NCI-H345 (cell line): ENCODE data around the gene RAD23B.
A peak's percentile ranks its signal among the peaks of the same experiment; 100 is the strongest.

Experiments
- DNase-seq: peaks from one replicate; lab custom pipeline; 2025; lab: John Stamatoyannopoulos, UW

Gene RAD23B

DNA sequence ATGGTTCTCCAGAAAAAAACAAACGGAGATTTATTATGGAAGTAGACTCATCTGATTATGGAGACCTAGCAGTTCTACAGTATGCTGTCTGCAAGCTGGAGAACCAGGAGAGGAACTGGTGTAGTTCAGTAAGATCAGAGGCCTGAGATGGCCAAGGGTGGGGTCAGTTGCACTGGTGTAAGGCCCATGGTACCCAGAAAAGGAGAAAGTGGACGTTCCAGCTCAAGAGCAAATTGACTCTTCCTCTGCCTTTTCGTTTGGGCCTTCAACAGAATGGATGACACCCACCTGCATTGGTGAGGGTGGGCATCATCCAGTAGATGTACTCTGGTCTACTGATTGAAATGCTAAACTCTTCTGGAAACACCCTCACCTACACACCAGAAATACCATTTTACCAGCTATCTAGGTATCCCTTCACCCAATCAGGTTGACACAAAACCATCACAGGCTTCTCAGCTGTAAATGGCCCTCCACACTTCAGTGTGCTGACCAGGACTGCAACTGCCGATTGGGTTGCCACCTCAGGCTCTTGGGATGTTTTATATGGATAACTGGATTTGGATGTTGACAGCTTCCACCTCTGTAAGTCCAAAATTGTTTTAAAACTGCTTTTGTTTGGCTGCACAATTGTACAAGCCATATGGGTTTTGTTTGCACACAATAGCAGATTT, 51.2 kb downstream of the RAD23B start:
- no peak for DNase-seq

DNA sequence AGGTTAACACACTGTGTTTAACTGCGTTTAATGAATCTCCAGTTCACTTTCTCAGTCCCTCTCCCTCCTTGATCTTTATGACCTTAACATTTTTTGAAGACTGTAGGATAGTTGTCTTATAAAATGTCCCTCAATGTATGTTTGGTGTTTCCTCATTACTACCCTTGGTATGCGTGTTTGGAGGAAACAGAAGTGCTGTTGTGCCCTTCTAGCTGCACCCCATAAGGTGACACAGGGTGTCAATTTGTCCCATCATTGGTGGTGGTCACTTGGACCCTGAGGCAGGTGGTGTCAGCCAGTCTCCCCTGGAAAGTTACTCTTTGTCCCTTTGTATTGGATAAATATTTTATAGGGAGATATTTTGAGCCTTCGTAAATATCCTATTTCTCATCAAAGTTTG, 52.3 kb downstream of the RAD23B start:
- no peak for DNase-seq

DNA sequence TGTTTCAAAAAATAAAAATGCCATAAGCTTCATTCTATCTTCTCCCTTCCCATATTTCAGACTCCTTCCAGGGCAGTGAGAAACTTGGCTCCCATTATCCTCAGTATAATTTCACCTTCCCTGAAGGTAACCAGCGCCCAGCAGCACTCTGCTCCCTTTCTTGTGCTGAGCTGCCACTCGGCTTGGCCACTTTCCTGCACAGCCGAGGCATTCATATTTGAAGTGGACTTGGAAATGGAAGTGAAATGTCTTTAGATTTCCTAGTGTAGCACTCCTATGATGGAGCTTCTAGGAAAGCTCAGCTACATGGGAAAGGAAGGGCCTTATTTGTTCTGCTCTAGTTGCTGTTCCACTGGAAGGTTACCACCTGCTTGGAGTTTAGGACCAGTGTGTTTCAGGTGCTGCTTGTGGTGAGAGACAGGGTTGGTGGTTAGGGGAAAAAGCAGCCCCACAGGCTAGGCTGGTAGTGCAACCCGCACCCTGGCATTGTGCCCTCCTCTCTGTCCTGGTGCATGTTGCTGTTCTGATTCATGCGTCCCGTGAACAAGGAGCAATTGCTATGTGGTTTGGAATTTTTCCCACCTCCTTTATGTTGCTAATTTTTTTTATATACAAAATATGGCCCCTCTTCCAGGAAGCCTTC, 53.8 kb downstream of the RAD23B start:
- no peak for DNase-seq

DNA sequence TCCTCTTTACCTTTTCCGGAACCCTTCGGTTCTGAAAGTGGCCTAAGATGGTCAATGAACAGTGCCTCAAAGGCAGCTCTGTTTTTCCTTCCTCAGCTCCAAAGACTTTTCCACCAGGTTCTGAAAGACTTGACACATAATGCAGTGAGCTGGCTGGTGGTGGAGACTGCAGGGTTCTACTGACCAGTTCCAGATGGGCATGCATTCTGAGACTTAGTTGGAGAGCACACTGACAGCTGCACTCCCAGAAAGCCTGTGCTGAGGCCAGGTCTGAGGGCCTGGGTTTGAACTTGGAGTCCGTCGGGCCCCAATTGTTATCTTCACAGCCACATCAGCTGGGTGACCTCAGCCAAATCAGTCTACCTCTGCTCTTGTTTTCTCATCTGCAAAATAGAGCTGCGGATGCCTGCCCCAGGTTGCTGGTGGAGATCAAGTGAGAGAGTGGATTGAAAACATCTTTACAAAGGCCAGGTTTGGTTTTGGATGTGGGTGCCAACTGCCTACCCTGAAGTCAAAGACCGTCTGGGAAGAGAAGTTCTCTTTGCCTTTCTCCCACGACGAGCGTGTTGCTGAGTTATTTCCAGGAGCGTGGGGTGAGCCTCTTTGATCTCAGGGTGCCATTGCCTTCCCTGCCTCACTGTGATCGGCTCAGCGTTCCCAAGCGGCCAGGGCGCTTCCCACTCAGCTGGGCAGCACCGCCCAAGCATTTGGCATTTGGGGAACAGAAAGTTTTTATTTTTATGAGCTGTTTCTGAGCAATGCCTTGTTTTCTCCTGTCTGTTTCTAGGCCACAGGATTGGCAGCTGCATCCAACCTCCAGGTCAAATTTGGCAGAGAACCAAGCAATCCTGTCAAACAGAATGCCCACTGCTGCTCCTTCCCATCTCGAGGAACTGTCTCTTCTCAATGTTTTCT, 54.9 kb downstream of the RAD23B start:
- no peak for DNase-seq

DNA sequence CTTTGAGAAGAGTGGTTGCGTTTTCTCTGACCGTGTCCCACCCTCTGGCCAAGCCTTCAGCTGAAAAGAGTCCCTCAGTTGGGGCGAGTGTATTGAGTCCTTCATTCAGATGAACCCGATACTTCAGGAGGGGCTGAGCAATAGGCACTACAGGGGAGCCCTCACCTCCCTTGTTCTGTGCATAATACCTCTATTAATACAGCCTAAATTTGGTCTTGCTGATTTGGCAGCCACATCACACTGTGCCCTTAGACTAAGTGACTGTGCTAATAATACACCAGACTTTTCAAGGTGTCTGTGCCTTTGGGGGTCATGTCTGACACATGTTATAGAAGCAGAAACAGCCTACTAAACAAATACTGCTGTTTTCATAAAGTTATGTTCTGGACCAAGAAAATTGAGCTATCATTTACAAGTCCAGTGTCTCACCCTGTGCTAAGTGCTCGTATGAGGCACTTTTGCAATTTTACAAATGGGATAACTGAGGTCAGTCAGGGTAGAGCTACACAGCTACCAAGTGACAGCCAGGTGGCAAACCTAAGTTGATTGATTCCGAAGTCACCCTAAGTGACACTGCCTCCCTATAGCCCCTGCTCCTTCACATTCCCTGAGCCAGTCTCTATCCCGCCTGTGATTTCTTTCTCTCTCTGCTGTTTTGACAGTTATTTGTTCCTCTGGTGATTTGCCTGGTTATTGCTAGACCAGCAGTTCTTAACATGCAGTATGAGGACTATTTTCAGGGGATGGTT, 56.0 kb downstream of the RAD23B start:
- no peak for DNase-seq

DNA sequence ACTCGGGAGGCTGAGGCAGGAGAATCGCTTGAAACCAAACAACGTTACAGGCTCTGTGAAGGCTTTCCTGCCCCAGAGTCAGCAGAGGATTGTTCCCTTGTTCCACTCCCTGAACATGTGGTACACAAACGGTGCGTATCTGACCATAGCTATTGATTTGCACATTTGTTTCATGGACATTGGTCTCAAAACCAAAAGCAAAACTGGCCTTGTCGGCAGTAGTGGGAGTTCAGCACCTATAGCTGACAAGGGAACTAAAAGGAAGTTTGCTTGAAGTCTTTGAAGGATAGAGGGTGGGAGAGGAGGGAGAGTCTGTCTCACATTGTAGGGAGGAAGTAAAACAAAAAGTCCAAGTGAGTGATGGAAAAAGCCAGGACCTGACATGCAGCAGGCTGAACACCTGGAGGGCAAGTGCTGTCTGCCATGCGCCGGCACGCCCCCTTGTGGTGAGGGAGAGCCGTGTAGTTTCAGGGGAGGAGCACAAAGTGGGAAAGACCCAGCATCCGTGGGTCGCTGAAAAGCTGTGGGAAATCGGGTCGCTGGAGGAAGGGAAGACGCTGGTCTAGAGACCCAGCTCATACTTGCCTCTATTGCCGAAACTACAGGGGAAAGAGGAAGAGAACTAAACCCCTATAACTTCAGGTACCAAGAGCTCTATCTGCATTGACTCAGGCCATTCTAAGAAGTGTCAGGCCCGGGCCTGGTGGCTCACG, 58.0 kb downstream of the RAD23B start:
- peak; percentile 72 for DNase-seq

DNA sequence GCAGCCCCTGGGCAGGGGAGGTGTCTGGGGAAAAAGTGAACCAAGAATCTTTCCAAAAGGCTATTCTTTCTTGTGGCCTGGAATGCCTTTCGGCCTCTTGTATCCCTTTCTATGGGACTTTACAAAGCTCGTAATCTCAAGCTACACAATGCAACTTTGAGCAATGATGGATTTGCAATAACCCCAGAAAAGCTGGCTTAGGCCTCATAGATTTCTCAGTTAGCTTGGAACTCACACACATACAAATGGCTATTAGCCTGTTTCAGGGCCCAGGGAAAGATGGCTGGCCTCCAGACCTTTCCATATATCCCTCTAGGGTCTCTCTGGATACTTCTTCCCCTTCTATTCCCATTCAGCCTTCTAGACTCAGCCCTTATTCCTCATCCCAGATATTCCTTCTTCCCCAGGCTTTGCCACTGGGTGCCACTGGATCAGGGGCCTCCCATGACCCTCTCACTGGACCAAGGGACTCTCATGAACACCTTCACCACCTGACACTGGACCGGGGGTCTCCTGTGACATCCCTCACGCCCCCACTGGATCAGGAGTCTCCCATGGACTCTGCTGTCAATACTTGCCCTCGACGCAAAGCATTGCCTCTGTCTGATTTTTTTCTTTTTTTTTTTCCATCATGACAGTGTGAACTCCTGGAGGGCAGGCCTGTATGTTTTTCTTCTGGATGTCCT, 59.5 kb downstream of the RAD23B start:
- DNase-seq: no peak

DNA sequence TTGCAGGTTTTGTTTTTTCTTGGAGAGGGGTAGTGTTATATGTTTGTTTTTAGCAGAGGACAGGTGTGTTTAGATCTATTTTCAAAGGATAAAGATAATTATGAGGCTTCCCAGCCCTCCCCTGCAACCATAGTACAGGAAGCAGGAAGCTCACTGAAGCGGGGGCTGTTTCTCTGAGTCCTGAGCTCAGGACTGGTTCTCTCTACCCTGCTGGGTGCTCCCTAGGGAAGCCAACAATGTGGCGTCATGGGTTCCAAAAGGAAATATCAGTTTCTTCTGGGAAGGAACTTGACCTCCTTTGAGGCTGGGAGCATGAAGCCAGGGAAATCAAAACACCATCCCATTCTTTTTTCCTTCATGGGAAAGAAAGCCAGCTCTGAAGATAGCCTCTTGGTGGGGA, 62.2 kb downstream of the RAD23B start:
- DNase-seq: no peak

DNA sequence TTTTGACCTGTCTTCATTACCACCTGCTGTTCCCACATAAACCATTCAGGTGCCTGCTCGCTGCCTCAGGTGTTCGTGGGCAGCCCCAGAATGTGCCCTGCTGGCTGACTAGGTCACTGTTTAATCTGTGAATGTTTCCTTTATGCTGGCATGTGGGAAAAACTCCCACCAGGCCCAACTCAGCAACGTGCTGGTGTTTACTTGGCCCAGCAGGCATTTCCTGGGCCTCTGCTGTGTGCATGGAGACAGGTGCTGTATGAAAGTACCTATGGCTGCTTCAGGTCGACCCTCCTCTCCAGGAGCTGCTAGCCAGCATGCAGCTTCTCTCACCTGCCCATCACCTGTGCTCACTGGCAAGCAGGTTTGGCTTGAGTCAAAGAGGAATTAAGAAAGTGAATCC, 65.8 kb downstream of the RAD23B start:
- DNase-seq: peak; percentile 79

DNA sequence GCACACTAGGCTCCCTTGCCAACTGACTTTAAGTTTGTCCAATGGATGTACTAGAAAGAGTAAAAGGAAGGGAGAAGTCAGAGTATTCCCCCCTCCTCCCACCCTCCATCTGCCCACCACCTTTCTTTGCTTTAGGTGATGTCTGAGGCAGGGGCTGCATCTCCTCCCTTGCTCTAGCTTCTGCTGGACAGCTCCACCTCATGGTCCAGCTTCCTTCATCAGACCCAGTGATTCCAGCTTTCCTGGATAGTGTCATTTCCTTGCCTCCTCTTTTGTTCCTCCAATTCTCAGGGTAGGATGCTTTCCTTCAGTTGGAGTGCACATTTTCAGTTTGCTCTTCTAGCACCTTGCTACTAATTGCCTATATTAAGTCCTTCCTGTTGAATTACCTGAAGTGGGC, 67.4 kb downstream of the RAD23B start:
- DNase-seq: no peak

DNA sequence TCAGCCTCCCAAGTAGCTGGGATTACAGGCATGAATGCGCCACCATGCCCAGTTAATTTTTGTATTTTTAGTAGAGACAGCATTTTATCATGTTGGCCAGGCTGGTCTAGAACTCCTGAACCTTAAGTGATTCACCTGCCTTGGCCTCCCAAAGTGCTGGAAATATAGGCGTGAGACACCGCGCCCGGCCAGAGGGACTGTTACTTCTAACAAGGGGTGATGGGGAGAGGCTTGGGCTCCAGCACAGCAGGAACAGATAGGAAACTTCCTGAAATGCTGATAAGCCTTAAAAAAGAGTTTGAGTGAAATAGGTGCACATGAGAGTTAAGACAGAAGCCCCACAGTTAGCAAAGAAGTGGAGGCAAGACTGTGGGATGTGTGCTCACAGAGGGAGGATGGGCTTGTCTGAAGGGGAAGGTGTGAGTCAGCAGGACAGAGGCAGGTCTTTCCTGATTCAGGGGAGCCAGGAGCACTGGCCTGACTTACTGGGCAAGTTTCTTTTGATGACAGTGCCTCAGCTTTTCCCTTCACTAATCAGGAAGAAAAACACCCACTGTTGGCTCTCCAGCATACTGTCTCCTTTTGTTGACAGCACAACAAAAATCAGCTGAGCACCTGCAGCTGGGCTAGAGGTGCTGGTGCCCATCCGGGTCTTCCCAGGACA, 68.4 kb downstream of the RAD23B start:
- DNase-seq: no peak

DNA sequence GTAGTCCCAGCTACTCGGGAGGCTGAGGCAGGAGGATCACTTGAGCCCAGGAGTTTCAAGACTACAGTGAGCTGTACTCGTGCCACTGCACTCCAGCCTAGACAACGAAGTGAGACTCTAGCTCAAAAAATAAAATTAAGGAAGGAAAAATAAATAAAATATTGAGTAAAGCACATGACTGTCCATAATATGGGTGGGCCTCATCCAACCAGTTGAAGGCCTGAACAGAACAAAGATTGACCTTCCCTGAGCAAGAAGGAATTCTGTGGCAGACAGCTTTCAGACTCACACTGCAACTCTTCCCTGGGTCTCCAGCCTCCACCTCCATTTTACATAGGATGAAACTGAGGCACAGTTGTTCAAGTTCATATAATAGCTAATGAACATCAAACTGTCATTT, 72.3 kb downstream of the RAD23B start:
- no peak for DNase-seq

DNA sequence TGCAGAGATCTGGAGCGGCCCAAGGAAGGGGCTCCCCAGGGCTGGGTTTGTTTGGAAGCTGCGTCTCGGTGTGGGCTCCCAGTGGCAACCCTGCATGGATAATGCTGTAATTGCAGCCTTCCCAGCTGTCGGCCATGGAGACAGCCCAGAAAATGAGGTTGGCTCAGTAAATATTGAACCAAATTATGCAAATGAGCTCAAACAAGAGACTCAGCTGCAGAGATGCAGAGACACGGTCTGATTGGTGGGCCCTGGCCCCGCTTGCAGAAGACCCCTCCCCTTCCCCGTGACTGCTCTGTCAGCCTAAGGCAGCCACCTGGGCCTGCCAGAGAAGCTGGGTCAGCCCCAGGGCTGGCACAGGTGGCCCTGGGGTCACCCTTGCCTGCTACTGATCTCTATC, 75.9 kb downstream of the RAD23B start:
- peak; percentile 39 for DNase-seq

DNA sequence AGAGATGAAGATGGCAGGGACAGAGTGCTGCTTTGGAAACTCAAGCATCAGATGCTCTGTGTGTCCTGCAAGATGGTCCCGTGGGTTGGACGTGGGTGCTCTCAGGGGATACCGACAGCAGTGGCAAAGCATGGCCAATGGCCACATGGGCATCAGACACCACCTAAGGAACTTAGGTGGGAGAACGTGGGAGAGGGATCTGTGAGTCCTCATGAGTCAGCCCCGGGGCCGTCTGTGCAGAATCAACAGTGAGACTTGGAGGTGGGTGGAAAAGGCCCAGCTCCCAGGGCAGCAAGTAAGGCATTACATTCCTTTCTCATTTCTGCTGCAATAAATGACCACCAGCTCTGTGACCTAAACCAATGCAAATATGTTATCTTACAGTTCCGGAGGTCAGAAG, 77.0 kb downstream of the RAD23B start:
- no peak for DNase-seq

DNA sequence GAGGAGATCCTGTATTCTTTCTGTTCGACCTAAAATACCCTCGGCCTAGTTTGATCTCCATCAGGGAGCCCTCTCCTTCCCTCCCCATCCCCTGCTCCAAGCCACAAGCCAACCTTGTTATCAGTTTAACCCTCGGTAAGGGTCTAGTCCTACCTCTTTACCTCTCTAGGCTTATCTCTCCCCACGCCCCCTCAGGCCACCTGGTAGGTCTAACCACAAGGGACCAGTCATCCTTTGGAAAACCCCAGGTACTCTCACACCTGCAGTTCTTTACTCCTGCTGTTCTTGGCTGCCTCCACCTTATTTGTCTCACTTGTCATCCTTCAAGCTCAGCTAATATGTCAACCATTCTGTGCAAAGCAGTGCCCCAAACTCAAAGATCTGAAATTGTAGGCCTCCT, 78.7 kb downstream of the RAD23B start:
- DNase-seq: no peak

DNA sequence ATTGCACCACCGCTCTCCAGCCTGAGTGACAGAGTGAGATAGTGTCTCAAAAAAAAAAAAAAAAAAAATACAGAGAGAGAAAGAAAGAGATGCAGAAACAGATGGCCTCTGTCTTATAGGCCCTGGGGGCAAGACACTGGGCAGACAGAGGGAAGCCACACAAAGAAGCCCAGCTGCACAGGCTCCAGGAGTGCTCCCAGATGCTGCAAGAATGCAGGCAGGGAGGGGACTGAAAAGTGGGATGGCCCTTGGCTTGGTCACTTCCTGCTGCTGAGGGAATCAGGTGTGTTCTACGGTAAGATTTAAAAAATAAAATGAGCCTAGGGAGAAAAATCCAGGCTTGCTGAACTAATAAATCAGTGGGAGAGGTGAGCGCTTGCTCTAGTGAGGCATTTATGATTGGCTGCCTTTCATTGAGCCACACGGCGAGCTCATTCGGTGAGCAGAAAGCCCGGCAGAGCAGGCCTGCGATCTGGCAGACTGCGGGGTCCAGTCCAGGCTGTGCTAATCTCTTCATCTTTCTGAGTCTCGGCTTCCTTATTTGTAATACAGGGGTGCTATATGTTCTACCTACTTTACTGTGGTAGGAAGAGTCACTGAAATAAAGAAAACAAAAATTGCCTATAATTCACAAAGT, 80.6 kb downstream of the RAD23B start:
- DNase-seq: no peak

DNA sequence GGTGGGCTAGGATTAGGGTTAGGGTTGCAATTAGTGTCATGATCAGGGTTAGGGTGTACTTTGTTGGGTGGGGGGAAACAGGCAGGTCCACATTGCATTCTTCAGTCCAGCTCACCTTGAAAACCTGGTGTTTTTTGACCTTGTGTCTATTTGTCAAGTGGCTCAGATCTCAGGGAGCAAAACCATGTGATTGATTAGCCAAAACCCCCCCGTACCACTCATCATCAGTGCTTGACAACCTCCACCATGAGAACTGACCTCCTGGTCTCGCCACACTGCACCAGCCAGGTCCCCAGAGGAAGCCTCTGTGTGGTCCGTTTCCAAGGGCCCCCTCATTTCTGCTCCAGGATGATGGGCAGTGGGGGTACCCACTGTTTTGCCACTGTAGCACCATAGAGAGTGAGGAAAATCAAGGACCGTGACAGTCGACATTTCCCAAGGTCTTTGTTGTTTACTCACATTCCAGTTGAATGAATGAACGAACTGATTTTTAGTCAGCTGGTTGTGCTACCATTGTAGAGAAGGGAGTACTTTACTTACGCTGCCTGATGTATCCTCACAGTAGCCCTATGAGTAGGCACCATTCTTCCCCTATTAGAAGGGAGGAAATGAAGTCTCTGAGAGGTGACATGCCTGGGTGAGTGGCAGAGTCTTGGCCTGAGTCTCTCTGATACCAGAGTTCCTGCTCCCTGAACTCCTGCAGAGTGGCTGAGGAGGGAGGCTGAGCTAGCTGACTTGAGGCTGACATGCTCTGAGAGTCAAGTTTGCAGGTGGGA, 84.8 kb downstream of the RAD23B start:
- DNase-seq: no peak

DNA sequence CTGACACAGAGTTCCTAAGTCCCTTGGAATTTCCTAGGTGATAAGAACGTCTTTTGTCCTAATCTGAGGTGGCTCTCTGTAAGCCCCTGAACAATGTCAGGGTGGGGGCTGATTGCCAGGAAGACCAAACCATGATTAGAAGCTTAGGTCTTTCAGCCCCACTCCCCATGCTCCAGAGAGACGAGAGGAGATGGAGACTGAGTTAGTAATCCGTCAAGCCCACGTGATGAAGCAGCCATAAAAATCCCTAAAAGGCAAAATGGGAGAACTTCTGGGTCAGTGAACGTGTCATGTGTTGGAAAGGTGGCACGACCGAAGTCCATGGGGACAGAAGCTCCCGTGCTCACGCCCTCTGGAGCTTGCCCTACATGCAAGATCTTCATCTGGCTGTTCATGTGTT, 85.6 kb downstream of the RAD23B start:
- no peak for DNase-seq

DNA sequence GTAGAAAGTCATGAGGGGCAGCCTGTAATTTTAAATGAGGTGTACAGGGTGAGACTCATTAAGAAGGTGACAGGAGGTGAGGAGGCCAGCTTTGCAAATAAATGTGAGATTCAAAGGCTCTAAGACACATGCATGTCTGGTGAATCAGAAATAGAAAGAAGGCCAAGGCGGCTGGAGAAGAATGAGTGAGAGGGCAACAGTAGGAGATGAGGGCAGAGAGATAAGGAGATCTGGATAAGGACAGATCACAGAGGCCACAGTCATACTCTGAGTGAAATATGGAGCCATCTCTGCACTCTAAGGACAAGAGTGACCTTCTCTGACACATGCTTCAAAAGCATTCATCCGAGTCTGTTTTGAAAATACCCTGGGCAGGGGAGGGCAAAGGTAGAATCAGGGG, 90.7 kb downstream of the RAD23B start:
- DNase-seq: no peak
